GM12892 (cell line): ENCODE results near the gene DOK7.

Source experiments
- POLR2A ChIP-seq: IDR thresholded peaks from 2 replicates; pipeline ENCODE4 v1.6.1; 2011; ENCODE audit warnings: low read depth, low read length, control low read depth
- POLR2AphosphoS5 ChIP-seq: IDR thresholded peaks from 2 replicates; pipeline ENCODE4 v1.6.1; 2011; ENCODE audit warnings: low read depth, low read length, control low read depth
- TAF1 ChIP-seq: IDR thresholded peaks from 2 replicates; pipeline ENCODE4 v1.6.1; 2011; ENCODE audit warnings: low read depth, mild to moderate bottlenecking, control low read depth, low read length, borderline replicate concordance

GRCh38 chr4:3440979-3441500 lies 22.1 kb upstream of the DOK7 start:
- no peak for TF ChIP-seq TAF1
- no peak for TF ChIP-seq POLR2A
- no peak for TF ChIP-seq POLR2AphosphoS5
